Mesenchymal stem cell (in vitro differentiated cells and primary cell): Measurements from ENCODE around the gene ICAM5.

ENCODE experiments used
- DNase-seq: peaks from one replicate; pipeline ENCODE4 v3.0.0-alpha.2; 2013
- H2AFZ ChIP-seq: one replicate; pipeline ENCODE4 v1.6.1; 2013; ENCODE audit warnings: low read depth, mild to moderate bottlenecking, control low read depth, inconsistent platforms, low read length, moderate library complexity
- H2AK5ac ChIP-seq: 2 replicates; pipeline ENCODE4 v1.6.1; 2013; ENCODE audit warnings: low read length, moderate library complexity, mild to moderate bottlenecking, inconsistent platforms; ENCODE audit not compliant: severe bottlenecking
- H2BK120ac ChIP-seq: one replicate; pipeline ENCODE4 v1.6.1; 2013; ENCODE audit warnings: low read depth, mild to moderate bottlenecking, inconsistent platforms, low read length, moderate library complexity
- H2BK12ac ChIP-seq, 2 experiments: one replicate each; pipeline ENCODE4 v1.6.1; 2013; ENCODE audit warnings: inconsistent platforms in 2 of 2, low read length in 2 of 2, mild to moderate bottlenecking in 2 of 2, moderate library complexity in 2 of 2, control low read depth in 1 of 2
- H2BK15ac ChIP-seq: one replicate; pipeline ENCODE4 v1.6.1; 2013; ENCODE audit warnings: mild to moderate bottlenecking, low read depth, inconsistent platforms; ENCODE audit not compliant: poor library complexity, severe bottlenecking
- H2BK5ac ChIP-seq: 2 replicates; pipeline ENCODE4 v1.6.1; 2013; ENCODE audit warnings: low read depth, mild to moderate bottlenecking, low read length, control low read depth, inconsistent platforms; ENCODE audit not compliant: poor library complexity, severe bottlenecking
- H3K14ac ChIP-seq, 2 experiments: one replicate each; pipeline ENCODE4 v1.6.1; 2013; ENCODE audit warnings: inconsistent platforms in 2 of 2, low read length in 2 of 2, control low read depth in 1 of 2, mild to moderate bottlenecking in 1 of 2, moderate library complexity in 1 of 2
- H3K18ac ChIP-seq, 2 experiments: one replicate each; pipeline ENCODE4 v1.6.1; 2013; ENCODE audit warnings: inconsistent platforms in 2 of 2, low read length in 2 of 2, control low read depth in 1 of 2, low read depth in 1 of 2, mild to moderate bottlenecking in 1 of 2
- H3K23ac ChIP-seq, 2 experiments: one replicate each; pipeline ENCODE4 v1.6.1; 2013; ENCODE audit warnings: inconsistent platforms in 2 of 2, low read length in 2 of 2, mild to moderate bottlenecking in 2 of 2, moderate library complexity in 2 of 2, control low read depth in 1 of 2
- H3K27ac ChIP-seq: 2 replicates; pipeline ENCODE4 v1.5.1; 2013; ENCODE audit warnings: mild to moderate bottlenecking, moderate library complexity, low read length, control low read depth, inconsistent platforms; ENCODE audit not compliant: poor library complexity, severe bottlenecking
- H3K27me3 ChIP-seq, 2 experiments: 2 replicates each; pipeline versions ENCODE4 v1.6.1 to v1.7.0; 2013; ENCODE audit warnings: low read length in 2 of 2, mild to moderate bottlenecking in 2 of 2, moderate library complexity in 2 of 2, control low read depth in 1 of 2, inconsistent platforms in 1 of 2; ENCODE audit not compliant: control insufficient read depth in 1 of 2, insufficient read depth in 1 of 2
- H3K36me3 ChIP-seq, 2 experiments: 2 replicates each; pipeline versions ENCODE4 v1.6.1 to v1.7.0; 2013; ENCODE audit warnings: low read length in 2 of 2, control low read depth in 1 of 2, inconsistent platforms in 1 of 2, low read depth in 1 of 2, mild to moderate bottlenecking in 1 of 2; ENCODE audit not compliant: insufficient read depth in 2 of 2, control insufficient read depth in 1 of 2
- H3K4ac ChIP-seq, 2 experiments: one replicate each; pipeline ENCODE4 v1.6.1; 2013; ENCODE audit warnings: inconsistent platforms in 2 of 2, low read length in 2 of 2, mild to moderate bottlenecking in 2 of 2, moderate library complexity in 2 of 2, control low read depth in 1 of 2, low read depth in 1 of 2
- H3K4me1 ChIP-seq: 2 replicates; pipeline ENCODE4 v1.6.1; 2013; ENCODE audit warnings: low read depth, low read length, control low read depth; ENCODE audit not compliant: control insufficient read depth, insufficient read depth
- H3K4me2 ChIP-seq: 2 replicates; pipeline ENCODE4 v1.6.1; 2013; ENCODE audit warnings: low read length, mild to moderate bottlenecking, inconsistent platforms; ENCODE audit not compliant: poor library complexity, severe bottlenecking
- H3K4me3 ChIP-seq, 2 experiments: 2 replicates each; pipeline versions ENCODE4 v1.5.1 to v1.7.0; 2013; ENCODE audit warnings: low read length in 2 of 2, mild to moderate bottlenecking in 2 of 2, control low read depth in 1 of 2, low read depth in 1 of 2; ENCODE audit not compliant: insufficient read depth in 1 of 2
- H3K79me1 ChIP-seq: replicated peaks from 2 replicates; pipeline ENCODE4 v1.6.1; 2013; ENCODE audit warnings: mild to moderate bottlenecking, control low read depth, low read length, inconsistent platforms; ENCODE audit not compliant: poor library complexity, severe bottlenecking
- H3K9ac ChIP-seq: 2 replicates; pipeline ENCODE4 v1.7.0; 2013; ENCODE audit warnings: mild to moderate bottlenecking, low read length, moderate library complexity
- H3K9me3 ChIP-seq: 2 replicates; pipeline ENCODE4 v1.7.0; 2013; ENCODE audit warnings: mild to moderate bottlenecking, low read length; ENCODE audit not compliant: control insufficient read depth
- H4K8ac ChIP-seq: one replicate; pipeline ENCODE4 v1.6.1; 2013; ENCODE audit warnings: inconsistent platforms, mild to moderate bottlenecking, low read length, moderate library complexity
- H4K91ac ChIP-seq: one replicate; pipeline ENCODE4 v1.6.1; 2013; ENCODE audit warnings: mild to moderate bottlenecking, low read length, inconsistent platforms
- WGBS: methylation state at CpG from one replicate; pipeline ENCODE4 v1.1.7; 2013; ENCODE audit warnings: mixed read lengths; 5-methylcytosine and 5-hydroxymethylcytosine counted together

The ICAM5 gene

DNA sequence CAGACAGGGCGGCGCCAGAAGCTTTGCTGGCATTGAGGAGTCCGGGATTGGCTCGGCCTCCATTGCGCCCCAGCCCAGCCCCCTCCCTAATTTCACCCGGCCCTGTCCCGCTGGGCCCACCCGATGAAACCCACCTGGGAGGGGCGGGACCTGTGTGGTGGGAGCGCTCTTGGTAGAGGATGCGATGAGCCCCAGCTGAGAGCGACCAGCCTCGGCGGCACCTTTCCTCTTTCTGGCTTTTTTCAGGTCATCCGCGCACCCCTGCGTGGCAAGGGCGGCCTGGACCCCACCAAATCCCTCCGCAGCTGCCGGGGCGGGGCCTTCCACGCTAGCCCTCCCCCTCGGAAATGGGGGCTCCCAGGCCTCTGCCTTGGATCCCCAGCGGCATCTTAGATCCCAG is 19.7 kb downstream of the ICAM5 start, which contains the start of gene ZGLP1:
ZGLP1 (minus strand) TSS at position 393 of the 400 bp plus-strand sequence.
- H3K4me1 ChIP-seq = peaks cover 4% of the 10 kb centered on the region
- H2AFZ ChIP-seq = no peak within 1 kb of the TSS
- no peak within 1 kb of the TSS for H4K8ac ChIP-seq
- no peak within 1 kb of the TSS for H3K14ac ChIP-seq
- no peak within 1 kb of the TSS for H3K4me3 ChIP-seq
- no peak within 1 kb of the TSS for H3K9ac ChIP-seq
- 96% methylated on average over 23 of the region's 24 CpGs for WGBS
- no peak within 1 kb of the TSS for H3K23ac ChIP-seq
- H3K4me2 ChIP-seq = no peak within 1 kb of the TSS
- H4K91ac ChIP-seq = no peak within 1 kb of the TSS
- H2AK5ac ChIP-seq = no peak within 1 kb of the TSS
- no peaks in the 10 kb centered on the region for H3K9me3 ChIP-seq
- H2BK120ac ChIP-seq = no peak within 1 kb of the TSS
- H3K36me3 ChIP-seq = peaks cover 16 to 38% of the 10 kb centered on the region in 2 experiments
- H3K18ac ChIP-seq = no peak within 1 kb of the TSS
- H2BK5ac ChIP-seq = no peak within 1 kb of the TSS
- H3K79me1 ChIP-seq = peaks cover 9% of the 10 kb centered on the region
- no peak within 1 kb of the TSS for H2BK12ac ChIP-seq
- no peak for DNase-seq
- H3K27ac ChIP-seq = no peak within 1 kb of the TSS
- H3K4ac ChIP-seq = no peak within 1 kb of the TSS
- no peaks in the 10 kb centered on the region for H3K27me3 ChIP-seq
- no peak within 1 kb of the TSS for H2BK15ac ChIP-seq

DNA sequence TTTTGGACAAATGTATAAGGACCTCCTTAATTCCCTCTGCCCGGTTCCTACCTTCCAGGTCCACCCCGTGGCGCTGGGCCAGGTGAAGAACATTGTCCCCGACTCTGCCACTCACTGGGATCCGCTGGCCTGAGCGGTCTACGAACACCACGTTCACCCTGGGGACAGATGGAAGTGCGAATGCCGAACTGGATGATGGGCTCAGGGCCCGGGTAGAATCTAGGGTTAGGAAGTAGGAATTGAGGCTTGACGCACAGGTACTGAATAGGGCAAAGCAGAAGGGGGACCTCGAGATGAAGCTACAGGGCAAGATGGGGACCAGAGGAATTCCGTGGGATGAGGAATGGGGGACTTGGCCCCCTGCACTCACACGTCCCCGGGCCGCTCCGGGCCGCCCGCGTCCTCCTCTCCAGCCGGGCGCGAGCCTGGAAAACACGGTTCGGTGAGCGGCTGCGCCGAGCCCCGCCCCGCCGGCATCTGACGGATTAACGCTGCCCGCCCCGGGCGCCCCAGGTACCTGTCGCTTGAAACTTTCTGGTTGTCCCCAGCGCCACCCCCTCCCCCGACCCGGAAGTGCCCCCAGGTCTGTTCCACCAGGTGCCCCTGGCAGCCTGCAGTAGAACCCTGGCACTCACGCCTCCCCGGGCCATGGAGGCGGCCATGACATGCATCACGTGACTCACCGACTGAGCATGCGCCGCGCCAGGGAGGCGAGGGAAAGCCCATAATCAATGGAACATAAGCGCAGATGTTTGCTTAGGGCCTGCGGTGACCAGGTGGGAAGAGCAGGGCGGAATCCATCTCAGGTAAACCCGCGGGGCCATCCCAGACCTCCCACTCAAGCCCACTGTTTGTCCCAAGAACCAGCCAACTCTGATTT is 25.8 kb downstream of the ICAM5 start, which contains the start of gene FDX2:
FDX2 (minus strand) TSS at position 681 of the 880 bp plus-strand sequence; CDS start at position 662, 19 bp downstream.
- H3K14ac ChIP-seq = peak within 1 kb of the TSS in 1 of 2 experiments; percentile 80
- H4K8ac ChIP-seq = peak within 1 kb of the TSS; percentile 61
- peaks cover 28% of the 10 kb centered on the region for H3K79me1 ChIP-seq
- H3K18ac ChIP-seq = peak within 1 kb of the TSS in 1 of 2 experiments; percentile 75
- peak within 1 kb of the TSS; percentile 66 for H2AFZ ChIP-seq
- H3K27me3 ChIP-seq = no peaks in the 10 kb centered on the region
- no peak within 1 kb of the TSS for H2BK120ac ChIP-seq
- no peak within 1 kb of the TSS for H2BK12ac ChIP-seq
- H3K23ac ChIP-seq = no peak within 1 kb of the TSS
- WGBS = 1% methylated on average over 55 of the region's 55 CpGs
- DNase-seq = peak; percentile 86
- H3K4me1 ChIP-seq = peaks cover 14% of the 10 kb centered on the region
- H2AK5ac ChIP-seq = no peak within 1 kb of the TSS
- H3K4me3 ChIP-seq = peak within 1 kb of the TSS; percentile 54 to 89
- H3K9me3 ChIP-seq = no peaks in the 10 kb centered on the region
- H4K91ac ChIP-seq = no peak within 1 kb of the TSS
- H2BK5ac ChIP-seq = no peak within 1 kb of the TSS
- H3K9ac ChIP-seq = peak within 1 kb of the TSS; percentile 91
- peak within 1 kb of the TSS; percentile 85 for H3K4me2 ChIP-seq
- H3K36me3 ChIP-seq = peaks cover 39 to 51% of the 10 kb centered on the region in 2 experiments
- peak within 1 kb of the TSS; percentile 17 for H3K27ac ChIP-seq
- peak within 1 kb of the TSS in 1 of 2 experiments; percentile 91 for H3K4ac ChIP-seq
- peak within 1 kb of the TSS; percentile 92 for H2BK15ac ChIP-seq

DNA sequence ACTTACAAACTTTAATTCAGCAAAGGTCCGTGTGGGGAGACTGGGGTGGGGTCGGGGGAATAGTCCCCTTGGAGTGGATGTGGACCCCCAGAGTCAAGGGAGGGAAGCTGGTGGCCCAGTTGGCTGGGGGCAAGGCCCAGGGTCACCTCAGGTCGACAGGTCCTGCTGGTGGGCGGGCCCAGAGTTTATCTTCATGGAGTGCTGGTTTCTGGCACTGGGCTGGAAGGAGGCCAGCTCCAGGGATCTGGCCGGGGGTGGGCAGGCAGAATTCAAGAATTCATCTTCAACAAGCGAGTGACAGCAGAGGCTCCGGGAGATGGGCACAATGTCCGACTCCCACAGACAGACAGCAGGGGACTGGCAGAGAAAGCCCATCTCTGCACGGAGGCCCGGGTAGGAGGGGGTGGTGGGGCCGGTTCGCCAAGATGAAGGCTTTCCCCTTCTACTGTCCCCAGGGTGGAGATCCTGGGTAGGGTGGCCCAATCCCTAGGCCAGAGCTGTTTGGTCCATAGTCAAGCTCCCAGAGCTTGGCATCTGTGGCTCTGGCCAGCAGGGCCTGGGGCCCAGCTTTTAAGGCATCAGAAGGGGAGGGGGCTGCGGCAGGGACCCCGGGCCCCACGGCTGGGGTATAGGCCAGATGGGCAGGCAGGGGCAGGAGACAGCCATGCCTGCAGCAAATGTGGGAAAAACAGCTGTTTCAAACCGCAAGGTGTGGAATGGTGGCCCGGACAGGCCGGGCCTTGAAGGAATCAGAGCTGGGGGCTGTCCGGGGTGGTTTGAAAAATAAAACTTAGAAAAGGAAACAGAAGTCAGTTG is 26.7 kb downstream of the ICAM5 start:
- H3K14ac ChIP-seq = no peak overlapping the region
- H3K27me3 ChIP-seq = no peaks in the 10 kb centered on the region
- H3K4ac ChIP-seq = no peak overlapping the region
- H3K4me3 ChIP-seq = peak overlapping the region in 1 of 2 experiments; percentile 89
- peaks cover 12% of the 10 kb centered on the region for H3K4me1 ChIP-seq
- H3K36me3 ChIP-seq = peaks cover 41 to 54% of the 10 kb centered on the region in 2 experiments
- H3K27ac ChIP-seq = no peak overlapping the region
- DNase-seq = no peak
- no peak overlapping the region for H2AFZ ChIP-seq
- no peak overlapping the region for H2BK12ac ChIP-seq
- peak overlapping the region; percentile 91 for H3K9ac ChIP-seq
- H2BK120ac ChIP-seq = no peak overlapping the region
- peaks cover 33% of the 10 kb centered on the region for H3K79me1 ChIP-seq
- WGBS = 82% methylated on average over 19 of the region's 19 CpGs
- no peak overlapping the region for H2BK15ac ChIP-seq
- H3K9me3 ChIP-seq = no peaks in the 10 kb centered on the region
- peak overlapping the region; percentile 21 for H3K4me2 ChIP-seq
- no peak overlapping the region for H3K18ac ChIP-seq
- H4K91ac ChIP-seq = no peak overlapping the region
- no peak overlapping the region for H2AK5ac ChIP-seq
- H3K23ac ChIP-seq = no peak overlapping the region
- H4K8ac ChIP-seq = peak overlapping the region; percentile 61
- H2BK5ac ChIP-seq = no peak overlapping the region
